Measurements from ENCODE around the gene THAP4. TPM values are rescaled to one million over a fixed set of nuclear protein-coding genes. Genes with fewer than 3 reads are reported as not detected.

The THAP4 gene
- polyA plus RNA-seq, 1 of the 3 experiments (the other 2 are of a cell fraction): 64.7 TPM

- TF ChIP-seq MXI1 (IDR thresholded peaks at IDR 0.05; ENCODE audit: low read depth, low read length) (no peak), EP300 (IDR thresholded peaks at IDR 0.05; ENCODE audit: borderline replicate concordance in 1 of 2, low read depth in 1 of 2, low read length in 1 of 2) (no peak), POLR2AphosphoS5 (IDR thresholded peaks at IDR 0.05; ENCODE audit: low read depth, low read length) (no peak), RCOR1 (IDR thresholded peaks at IDR 0.05; ENCODE audit: low read length) (no peak), JUND (IDR thresholded peaks at IDR 0.05) (no peak), USF2 (IDR thresholded peaks at IDR 0.05; ENCODE audit: borderline replicate concordance, low read depth, low read length) (no peak), ELF1 (IDR thresholded peaks at IDR 0.05) (no peak), TEAD4 (IDR thresholded peaks at IDR 0.05; ENCODE audit: borderline replicate concordance, insufficient read depth) (no peak), CTCF (IDR thresholded peaks at IDR 0.05) (no peak)
These were observed 13.0 kb upstream of the THAP4 start (continued) for GRCh38 chr2:241649927-241650326.

GRCh38 chr2:241649404-241649803, 12.4 kb upstream of the THAP4 start:
- H3K27me3 ChIP-seq (ENCODE audit: insufficient read depth): no peaks in the 10 kb centered on the region
- H3F3A ChIP-seq (replicated peaks; ENCODE audit: insufficient read depth): no peaks in the 10 kb centered on the region
- no peaks in the 10 kb centered on the region; a peak in 1 of 4 replicates for H3K4me1 ChIP-seq (ENCODE audit: control insufficient read depth in 1 of 2, insufficient read depth in 2 of 2, low read depth in 1 of 2, low read length in 1 of 2)
- DNase-seq: no peak
- 90% methylated on average over 2 of the region's 4 CpGs for WGBS (ENCODE audit: low lambda C conversion rate)
- H3K4me2 ChIP-seq: no peak overlapping the region
- ChIA-PET POLR2A (interaction anchor here (0.7 kb wide), 1 partner anchor 56 kb away, joined by 4 read pairs; no protein-coding TSS in a partner anchor), CTCF (interaction anchor here (11.9 kb wide), 1 partner anchor 11 kb away, joined by 77 read pairs; no protein-coding TSS in a partner anchor)
- H4K20me1 ChIP-seq (ENCODE audit: insufficient read depth): peaks cover 65% of the 10 kb centered on the region
- H3K79me2 ChIP-seq (ENCODE audit: insufficient read depth): peaks cover 82% of the 10 kb centered on the region
- H3K9me3 ChIP-seq: no peaks in the 10 kb centered on the region
- peaks cover 9 to 34% of the 10 kb centered on the region in 2 experiments for H3K36me3 ChIP-seq (replicated peaks in 1 of 2; ENCODE audit: control insufficient read depth in 1 of 2, insufficient read depth in 2 of 2, low read length in 1 of 2)
- no peak overlapping the region for H3K4me3 ChIP-seq (ENCODE audit: low read depth in 2 of 2, low read length in 1 of 2)
- H3K9ac ChIP-seq: no peak overlapping the region
- H3K27ac ChIP-seq (ENCODE audit: low read depth in 2 of 2, low read length in 1 of 2): no peak overlapping the region
- no peak overlapping the region for H2AFZ ChIP-seq (ENCODE audit: low read depth)
- TF ChIP-seq REST (IDR thresholded peaks at IDR 0.05; ENCODE audit: low read depth, low read length) (no peak), PBX3 (IDR thresholded peaks at IDR 0.05) (no peak), MXI1 (IDR thresholded peaks at IDR 0.05; ENCODE audit: low read depth, low read length) (no peak), CHD2 (IDR thresholded peaks at IDR 0.05; ENCODE audit: low read length, partially characterized antibody) (no peak), MEF2A (IDR thresholded peaks at IDR 0.05; ENCODE audit: borderline replicate concordance, low read depth) (no peak), GABPA (IDR thresholded peaks at IDR 0.05; ENCODE audit: low read depth) (no peak), USF2 (IDR thresholded peaks at IDR 0.05; ENCODE audit: borderline replicate concordance, low read depth, low read length) (no peak), RAD21 (IDR thresholded peaks at IDR 0.05; ENCODE audit: low read length) (no peak), POLR2AphosphoS5 (IDR thresholded peaks at IDR 0.05; ENCODE audit: low read depth, low read length) (no peak), SIN3A (IDR thresholded peaks at IDR 0.05; ENCODE audit: borderline replicate concordance, low read depth, low read length) (no peak), ZBTB33 (IDR thresholded peaks at IDR 0.05; ENCODE audit: borderline replicate concordance, low read depth) (no peak)
- no peaks in the 10 kb centered on the region for H3K9me2 ChIP-seq
